NCI-H2107 treated with DMSO at 0.1 percent for 48 hours (cell line): ENCODE data around the gene ZDHHC14.
"Not testable (repeated sequence)": the region's sequence is repeated elsewhere in the genome, so short reads cannot be mapped to it uniquely, and the experiment has no call there.

Experiments
- DNase-seq: peaks from one replicate; lab custom pipeline; 2025; ENCODE audit not compliant: unreplicated experiment; lab: John Stamatoyannopoulos, UW

Gene ZDHHC14

DNA sequence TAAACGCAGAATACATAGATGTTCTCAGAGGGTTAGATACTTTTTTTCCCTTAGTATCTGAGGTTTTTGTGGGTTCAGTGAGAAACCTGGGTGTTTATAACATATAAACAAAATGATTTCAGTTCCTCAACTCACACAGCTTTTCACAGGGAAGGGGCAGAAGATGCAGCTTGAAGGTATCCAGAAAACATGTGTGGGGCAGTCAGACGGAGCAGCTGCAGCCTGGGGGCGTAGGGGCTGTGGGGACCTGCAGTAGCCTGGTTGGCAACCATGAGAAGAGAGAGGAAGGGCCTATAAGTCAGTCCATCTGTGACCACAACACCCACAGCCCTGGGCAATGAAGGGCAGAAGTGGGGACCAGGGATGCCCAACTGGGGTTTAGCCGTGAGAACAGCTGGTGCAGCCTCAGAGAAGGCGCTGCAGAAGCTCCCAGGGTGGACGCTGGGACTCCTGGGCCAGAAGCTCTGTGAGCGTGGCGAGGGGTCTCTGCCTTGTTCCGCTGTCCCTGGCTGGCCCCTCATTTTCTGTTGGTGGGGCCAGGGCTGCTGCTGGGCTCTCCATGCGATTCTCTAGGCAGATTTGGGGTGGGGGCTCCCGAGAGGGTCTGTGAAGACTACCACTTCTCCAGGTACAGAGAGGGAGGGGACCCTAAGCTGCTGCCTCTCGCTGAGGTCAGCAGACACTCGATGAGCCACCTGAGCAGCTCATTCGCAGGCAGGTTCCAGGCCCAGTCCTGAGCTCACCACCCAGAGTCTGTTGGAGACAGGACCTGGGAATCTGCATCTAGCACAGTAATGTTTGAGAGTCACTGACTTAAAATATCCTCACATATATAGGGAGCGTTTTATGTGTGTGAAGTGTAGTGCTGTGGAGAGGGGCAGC, 181.2 kb downstream of the ZDHHC14 start:
- no peak for DNase-seq

DNA sequence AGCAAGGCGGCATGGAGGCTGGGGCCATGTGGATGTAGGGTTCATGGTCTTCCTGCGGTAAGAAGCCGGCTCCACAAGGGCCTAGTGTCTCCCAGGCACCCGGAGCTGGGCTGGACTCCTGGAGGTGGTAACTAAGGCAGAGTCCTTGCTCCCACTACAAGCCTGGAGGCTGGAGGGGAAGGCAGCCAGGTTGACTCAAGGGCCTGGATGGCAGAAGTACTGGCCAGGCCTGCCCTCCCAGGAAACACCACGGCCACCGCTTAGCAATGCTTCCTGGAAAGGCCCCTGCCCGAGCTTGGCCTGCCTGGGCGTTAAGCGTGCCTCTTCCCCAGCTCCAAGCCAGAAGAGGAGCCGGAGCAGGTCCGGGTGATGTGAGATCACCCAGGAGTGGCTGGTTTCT, 182.0 kb downstream of the ZDHHC14 start:
- no peak for DNase-seq

DNA sequence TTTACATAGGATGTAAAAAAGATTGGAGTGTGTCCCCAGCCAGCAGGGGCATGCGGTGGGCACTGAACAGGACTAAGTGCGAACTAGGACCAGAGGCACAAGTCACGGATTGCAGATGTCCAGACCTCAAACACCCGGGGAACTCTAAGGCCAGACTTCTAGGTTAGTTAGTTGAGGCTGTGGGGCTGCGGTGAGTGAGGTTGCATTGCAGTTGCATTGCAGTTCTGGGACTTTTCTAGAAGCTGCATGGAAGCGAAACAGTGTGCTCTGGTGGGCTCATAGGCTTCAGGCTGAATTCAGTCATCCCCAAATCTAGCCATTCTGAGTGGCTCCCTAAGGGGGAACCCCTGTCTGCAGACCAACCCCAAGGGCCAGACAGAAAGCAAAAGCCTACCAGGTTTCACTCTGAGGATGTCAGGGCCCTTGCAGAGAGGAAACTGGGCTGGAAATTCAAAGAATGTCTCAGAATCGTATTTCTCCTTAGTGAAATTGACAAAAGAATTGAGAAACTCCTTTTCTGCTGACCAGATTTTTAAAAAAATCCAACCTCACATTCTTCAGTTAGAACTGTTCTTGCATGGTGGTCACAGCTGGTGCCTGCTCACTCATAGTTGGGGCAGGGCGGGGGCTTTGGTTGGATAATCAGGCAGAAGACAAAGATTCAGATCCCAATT, 182.8 kb downstream of the ZDHHC14 start:
- DNase-seq: no peak

DNA sequence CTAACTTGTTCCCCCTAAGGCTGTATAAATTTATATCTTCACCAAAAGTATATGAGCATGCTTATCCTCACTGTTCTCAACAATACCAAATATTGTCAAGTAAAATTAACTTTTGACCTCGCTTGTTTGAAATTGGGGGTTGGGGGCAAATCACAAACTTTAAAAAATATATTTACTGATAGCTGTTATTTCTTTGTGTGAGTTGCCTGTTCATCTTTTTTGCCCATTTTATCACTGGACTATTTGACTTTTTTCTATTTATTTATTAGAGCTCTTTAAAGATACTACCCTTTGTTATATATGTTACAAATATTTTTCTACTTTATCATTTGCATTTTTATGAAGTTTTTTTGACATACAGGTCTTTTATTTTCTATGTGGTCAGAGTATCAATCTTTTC, 187.7 kb downstream of the ZDHHC14 start:
- no peak for DNase-seq

DNA sequence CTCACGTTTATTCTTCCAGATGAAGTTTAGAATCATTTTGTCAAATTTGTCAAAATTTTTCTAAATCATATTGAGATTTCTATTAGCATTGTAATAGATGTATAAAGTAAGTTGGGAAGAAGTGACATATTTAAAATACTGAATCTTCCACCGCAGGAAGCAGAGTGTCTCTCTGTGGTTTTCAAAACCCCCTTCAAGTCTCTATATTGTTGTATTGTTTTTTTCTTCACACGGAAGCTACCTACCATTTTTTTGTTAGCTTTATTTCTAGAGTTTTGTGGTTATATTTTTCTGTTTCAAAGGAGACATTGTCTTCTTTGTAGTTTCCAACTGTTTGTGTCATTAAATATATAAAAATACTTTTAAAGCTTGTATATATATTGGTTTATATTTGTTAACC, 188.6 kb downstream of the ZDHHC14 start:
- DNase-seq: no peak

DNA sequence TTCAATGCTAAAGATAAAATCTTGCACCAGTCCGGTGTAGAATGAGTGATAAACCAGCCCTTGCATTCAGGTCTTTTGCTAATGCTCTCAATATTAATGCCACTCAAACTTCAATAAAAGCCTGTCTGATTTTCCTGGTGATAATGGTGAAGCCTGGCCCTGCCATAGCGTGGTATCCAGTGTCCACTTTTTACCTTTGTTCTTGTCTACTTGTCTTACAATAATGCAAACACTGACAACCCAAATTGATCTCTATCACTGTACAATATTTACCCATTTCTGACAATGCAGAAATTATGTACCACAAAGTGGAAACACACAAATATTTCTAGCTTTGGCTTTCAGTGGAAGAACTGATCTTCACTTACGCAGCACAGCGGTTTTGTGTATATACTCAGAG, 189.1 kb downstream of the ZDHHC14 start:
- DNase-seq: no peak

DNA sequence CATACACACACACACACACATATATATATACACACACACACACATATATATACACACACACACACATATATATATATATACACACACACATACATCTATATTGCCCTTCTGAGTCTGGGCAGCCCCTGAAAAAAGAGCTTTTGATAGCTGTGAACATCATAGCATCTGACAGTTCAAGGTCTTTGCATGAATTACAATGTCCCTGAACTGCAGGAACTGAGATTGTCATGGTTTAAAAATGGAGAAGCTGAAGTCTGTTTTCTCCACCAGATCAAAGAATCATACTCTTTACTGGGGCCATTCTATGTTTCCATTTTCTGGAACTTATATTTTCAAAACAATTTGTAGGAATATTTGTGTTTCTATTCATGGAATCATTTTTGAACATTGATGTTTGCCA, 189.8 kb downstream of the ZDHHC14 start:
- DNase-seq: no peak

DNA sequence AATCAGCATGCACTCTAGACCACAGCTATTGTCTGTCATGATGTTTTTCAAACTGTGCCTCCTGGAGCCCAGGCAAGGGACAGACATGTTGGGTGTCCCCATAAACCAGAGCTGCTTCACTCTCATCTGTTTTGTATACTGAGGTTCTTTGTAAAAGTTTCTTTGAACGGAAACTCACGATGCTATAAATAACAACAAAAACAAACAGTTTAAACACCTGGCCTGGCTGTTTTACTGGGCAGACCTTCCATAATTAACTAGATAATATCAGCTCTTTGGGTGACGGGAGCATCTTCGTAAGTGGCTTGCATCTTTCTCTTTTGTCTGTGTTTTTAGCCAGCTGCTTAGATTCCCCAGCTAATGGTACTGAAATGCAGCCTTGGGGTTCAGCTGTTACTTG, 190.3 kb downstream of the ZDHHC14 start:
- no peak for DNase-seq

DNA sequence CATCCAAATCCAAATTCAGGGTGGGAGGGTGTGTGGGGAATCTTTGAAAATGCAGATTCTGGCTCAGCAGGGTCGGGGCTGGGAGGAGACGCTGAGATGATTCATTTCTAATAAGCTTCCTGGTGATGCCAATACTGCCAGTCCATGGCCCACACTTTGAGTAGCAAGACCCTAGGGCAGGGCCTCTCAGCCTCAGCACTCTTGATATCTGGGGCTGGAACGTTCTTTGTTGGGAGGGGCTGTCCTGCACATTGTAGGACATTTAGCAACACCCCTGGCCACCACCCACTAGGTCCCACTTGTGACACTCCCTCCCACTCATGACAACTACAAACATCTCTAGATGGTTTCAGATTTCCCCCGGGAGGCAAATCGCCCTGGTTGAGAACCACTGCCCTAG, 191.0 kb downstream of the ZDHHC14 start:
- DNase-seq: no peak

DNA sequence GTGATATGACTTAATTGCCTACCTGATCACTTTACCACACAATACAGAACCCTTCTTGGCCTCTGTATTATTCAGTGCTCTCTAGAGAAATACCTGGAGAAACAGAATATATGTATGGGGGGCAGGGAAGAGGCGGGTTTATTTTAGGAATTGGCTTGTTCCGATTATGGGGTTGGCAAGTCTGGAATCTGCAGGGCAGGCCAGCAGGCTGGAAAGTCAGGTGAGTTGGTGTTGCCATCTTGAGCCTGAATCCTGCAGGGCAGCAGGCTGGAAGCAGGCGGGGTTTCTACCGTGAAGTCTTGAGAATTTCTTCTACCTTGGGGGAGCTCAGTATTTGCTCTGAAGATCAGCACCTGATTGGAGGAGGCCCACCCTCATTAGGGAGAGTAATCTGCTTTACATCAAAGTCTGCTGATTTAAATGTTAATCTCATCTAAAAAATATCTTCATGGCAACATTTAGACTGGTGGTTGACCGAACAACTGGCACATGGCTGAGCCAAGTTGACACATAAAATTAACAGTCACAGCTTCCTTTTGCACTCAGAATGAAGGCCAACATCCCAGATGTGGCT, 193.9 kb downstream of the ZDHHC14 start:
- DNase-seq: no peak

DNA sequence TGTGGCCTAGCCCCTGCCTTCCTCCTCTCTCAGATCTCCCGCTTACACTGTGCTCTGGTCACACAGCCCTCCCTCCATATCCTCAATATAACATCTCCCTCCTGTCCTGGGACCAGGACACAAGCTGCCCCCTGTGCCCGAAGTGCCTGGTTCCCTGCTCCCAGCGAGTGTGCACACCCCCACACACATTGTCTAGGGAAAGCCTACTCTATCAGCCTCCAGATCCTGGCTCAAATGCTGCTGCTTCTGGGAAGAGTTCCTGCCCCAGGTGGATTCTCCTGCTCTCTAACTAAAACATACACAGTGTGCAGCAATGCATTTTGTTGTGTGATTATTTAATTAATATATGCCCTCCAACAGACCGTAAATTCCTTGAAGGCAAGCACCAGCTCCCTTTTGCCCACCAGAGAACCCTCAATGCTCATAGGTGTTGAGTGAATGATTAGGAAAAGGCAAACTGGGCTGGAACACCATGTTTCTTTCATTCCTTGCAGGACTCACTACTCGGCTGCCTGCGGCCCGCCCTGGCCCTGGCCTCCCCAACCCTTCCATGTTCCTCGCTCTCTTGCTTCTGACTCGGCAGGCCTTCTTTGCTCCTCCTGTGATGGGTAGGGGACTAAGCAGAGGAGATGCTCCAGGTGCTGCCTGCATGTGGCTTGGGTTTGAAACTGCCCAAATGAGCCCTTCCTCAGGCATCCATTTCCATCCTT, 194.6 kb downstream of the ZDHHC14 start:
- no peak for DNase-seq

DNA sequence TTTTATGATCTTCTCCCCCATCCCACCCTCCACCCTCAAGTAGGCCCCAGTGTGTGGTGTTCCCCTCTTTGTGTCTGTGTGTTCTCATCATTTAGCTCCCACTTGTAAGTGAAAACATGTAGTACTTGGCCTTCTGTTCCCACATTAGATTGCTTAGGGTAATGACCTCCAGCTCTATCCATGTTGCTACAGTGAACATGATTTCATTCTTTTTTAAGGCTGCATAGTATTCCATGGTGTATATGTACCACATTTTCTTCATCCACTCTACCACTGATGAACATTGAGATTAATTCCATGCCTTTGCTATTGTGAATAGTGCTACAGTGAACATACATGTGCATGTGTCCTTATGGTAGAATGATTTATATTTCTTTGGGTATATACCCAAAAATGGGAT, 196.0 kb downstream of the ZDHHC14 start:
- not testable (repeated sequence) for DNase-seq

DNA sequence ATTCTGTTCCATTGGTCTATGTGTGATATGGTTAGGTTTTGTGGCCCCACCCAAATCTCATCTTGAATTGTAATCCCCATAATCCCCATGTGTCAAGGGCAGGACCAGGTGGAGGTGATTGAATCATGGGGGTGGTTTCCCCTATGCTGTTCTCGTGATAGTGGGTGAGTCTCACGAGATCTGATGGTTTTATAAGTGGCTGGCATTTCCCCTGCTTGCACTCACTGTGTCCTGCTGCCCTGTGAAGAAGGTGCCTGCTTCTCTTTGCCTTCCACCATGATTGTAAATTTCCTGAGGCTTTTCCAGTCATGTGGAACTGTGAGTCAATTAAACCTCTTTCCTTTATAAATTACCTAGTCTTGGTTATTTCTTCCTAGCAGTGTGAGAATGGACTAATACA, 197.5 kb downstream of the ZDHHC14 start:
- not testable (repeated sequence) for DNase-seq

DNA sequence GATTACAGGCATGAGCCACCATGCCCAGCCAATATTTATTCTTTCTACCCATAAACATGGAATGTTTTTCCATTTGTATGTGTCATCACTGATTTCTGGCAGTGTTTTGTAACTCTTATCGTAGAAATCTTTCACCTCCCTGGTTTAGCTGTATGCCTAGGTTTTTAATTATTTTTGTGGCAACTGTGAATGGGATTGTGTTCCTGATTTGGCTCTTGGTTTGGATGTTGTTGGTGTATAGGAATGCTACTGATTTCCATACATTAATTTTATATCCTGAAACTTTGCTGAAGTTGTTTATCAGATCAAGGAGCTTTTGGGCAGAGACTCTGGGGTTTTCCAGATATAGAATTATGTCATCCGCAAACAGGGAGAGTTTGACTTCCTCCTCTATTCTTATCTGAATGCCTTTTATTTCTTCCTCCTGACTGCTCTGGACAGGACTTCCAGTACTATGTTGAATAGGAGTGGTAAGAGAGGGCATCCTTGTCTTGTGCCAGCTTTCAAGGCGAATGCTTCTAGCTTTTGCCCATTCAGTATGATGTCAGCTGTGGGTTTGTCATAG, 198.6 kb downstream of the ZDHHC14 start:
- DNase-seq: no peak

DNA sequence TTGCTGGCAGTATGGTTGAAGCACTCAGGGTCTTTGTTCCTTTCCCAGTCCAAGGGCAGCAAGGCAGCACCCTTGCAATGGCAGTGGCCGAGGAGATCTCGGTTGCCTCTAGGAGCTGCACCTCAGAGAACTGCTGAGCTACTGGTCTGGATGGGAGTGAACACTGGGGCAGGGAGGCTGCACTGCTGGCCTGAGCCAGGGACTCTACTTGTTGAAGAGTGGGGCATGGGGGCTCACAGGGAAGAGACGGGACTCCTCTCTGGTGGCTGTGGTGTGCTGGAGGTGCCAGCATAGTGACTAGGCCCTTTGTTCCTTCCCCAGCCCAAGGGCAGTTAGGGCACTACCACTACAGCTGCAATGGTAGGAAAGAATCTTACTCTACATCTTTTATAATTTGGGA, 203.0 kb downstream of the ZDHHC14 start:
- DNase-seq: no peak

DNA sequence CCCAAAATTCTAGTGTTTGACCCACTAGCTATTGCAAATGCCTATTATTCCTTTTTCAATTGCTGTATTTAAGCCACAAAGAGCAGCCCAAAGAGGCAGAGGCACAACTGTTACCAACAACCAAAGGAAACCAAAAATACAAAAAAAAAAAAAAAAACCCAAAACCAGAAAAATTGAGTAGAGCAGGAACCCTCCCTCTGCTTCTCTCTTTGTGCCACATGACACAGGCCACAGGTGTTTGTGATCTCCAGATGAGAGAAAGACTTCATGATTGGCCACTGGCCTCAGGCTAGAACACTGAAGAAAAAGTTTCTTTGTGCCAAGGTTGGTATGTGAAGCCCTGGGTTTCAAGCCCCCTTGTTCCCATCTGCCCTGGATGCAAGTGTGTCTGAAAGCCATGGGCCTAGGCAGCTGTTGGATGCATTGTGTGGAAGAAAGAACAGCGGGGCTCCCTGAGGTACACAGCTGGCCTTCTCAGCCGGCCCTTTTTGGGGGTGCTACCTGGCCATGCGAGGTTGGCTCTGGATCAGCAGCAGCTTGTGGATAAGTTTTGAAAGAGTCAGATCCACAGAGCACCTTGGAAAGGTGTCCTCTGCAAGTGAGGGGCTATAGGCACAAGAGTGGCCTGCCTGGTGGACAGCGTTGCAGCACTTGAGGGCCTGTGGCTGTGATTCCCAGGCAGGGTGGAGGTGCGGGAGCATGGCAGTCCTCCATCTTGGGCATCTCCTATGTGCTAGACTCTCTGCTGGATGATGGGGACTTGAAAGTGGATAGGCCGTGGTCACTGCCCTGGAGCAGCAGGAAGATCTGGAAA, 204.5 kb downstream of the ZDHHC14 start:
- no peak for DNase-seq

DNA sequence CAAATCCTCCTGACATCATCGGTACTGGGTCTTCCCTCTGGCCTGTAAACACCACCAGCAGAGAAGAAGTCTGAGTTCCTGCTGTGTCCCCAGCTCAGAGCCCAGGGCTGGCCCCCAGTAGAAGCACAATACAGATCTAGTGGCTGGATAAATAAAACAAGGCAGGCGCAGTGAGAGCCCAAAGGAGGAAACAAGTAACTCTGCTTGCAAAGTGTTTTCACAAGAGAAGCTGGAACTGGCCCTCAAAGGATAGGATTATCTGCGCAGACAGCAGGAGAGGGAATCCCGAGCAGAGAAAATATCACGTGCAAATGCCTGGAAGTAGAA, 205.1 kb downstream of the ZDHHC14 start:
- DNase-seq: no peak

DNA sequence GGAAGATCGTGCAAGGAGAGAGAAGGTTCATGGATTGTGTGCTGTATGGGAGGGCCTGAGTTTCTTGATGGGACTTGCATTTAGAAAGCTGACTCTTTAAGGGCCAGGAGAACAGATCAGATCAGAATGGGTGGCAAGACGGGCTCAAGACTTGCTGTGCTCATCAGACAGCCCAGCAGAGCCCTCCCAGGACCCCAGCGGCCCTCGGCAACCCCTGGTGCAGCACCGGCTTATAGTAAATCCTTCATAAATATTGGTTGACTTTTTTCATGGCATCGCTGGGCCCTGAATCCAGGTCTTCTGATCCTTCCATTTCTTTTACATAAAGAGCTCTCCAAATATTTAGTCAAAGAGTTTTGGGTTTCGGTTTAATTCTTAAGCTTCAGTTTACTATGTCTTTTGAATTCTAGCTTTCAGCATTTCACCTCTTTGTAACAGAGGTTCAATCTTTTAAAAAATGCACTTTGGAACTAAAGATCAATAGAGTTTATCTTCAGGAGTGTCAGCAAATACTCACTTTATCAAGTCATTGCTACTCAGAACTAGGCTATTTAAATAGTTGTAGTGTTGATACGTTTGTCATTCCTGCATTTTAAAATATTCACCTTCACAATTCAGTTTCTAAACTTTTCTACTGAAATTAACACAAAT, 205.6 kb downstream of the ZDHHC14 start:
- no peak for DNase-seq

DNA sequence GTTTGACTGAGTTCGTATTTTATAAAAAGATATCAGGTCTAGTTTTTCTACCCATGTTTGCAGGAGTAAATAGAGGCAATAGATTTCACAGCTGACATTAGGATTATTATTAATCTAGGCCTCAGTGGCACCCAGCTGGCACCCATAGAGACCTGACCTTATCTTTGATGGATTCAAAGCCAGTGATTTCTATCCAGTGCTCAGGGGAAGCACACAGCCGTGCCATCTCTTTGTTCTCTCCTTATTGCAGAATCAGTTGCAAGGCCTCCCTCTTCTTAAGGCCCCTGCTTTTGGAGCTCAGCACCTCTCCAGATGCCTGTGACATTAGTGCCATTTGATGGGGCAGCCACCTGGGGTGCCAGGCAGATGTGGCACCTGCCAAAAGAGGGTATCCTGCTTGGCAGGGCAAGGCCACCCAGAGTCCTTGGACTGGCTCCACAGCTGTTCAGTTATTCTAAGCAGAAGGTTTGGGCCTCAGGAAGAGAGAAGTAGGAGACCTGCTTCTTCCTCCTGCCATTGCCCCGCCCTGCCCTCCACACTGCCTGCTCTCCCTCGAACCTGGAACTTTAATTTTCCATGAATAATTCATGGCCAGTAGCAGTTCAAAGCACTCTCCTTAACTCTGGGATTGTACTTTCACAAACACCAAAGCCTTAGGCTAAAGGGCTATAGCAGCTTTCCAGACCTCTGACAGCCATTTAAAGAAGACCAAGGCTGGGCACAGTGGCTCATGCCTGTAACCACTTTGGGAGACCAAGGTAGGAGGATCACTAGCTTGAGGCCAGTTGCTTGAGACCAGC, 206.3 kb downstream of the ZDHHC14 start:
- DNase-seq: no peak
